Activated gamma-delta T cell treated with Interleukin-2 at 50 U/mL for 16 hours (primary cell): ENCODE data around the gene GLT8D1.
"Not testable (repeated sequence)": the region's sequence is repeated elsewhere in the genome, so short reads cannot be mapped to it uniquely, and the experiment has no call there.

ENCODE experiments used
- DNase-seq: peaks from one replicate; pipeline ENCODE4 v3.0.0-alpha.2; 2020

Gene GLT8D1

GRCh38 chr3:52679199-52679538, 26.4 kb downstream of the GLT8D1 start:
- no peak for DNase-seq

- no peak for DNase-seq
Measured at GRCh38 chr3:52678265-52679198, 27.1 kb downstream of the GLT8D1 start.

- DNase-seq = not testable (repeated sequence)
Measured at GRCh38 chr3:52676201-52676600, 29.4 kb downstream of the GLT8D1 start.

- no peak for DNase-seq
Measured at GRCh38 chr3:52671676-52672075, 33.9 kb downstream of the GLT8D1 start.

GRCh38 chr3:52670621-52671521, 34.7 kb downstream of the GLT8D1 start:
- no peak for DNase-seq

GRCh38 chr3:52663098-52663497, 42.5 kb downstream of the GLT8D1 start:
- DNase-seq = no peak

- DNase-seq = no peak
Measured at GRCh38 chr3:52660046-52660445, 45.5 kb downstream of the GLT8D1 start.

- no peak for DNase-seq
Measured at GRCh38 chr3:52655895-52656294, 49.7 kb downstream of the GLT8D1 start.

- no peak for DNase-seq
Measured at GRCh38 chr3:52651592-52651991, 54.0 kb downstream of the GLT8D1 start.

- no peak for DNase-seq
Measured at GRCh38 chr3:52650439-52650838, 55.2 kb downstream of the GLT8D1 start.

- no peak for DNase-seq
Measured at GRCh38 chr3:52649461-52650210, 56.0 kb downstream of the GLT8D1 start.

GRCh38 chr3:52645549-52645948, 60.0 kb downstream of the GLT8D1 start:
- no peak for DNase-seq
